GM18502 (cell line): ENCODE data around the gene C20orf141.
"Not testable (repeated sequence)": the region's sequence is repeated elsewhere in the genome, so short reads cannot be mapped to it uniquely, and the experiment has no call there.

Experiments
- ATAC-seq: cut with Tn5 transposase; IDR thresholded peaks from one replicate; pipeline ENCODE4 v1.9.1; 2021; ENCODE audit warnings: mild to moderate bottlenecking; ENCODE audit not compliant: unreplicated experiment, poor library complexity

C20orf141 gene

DNA sequence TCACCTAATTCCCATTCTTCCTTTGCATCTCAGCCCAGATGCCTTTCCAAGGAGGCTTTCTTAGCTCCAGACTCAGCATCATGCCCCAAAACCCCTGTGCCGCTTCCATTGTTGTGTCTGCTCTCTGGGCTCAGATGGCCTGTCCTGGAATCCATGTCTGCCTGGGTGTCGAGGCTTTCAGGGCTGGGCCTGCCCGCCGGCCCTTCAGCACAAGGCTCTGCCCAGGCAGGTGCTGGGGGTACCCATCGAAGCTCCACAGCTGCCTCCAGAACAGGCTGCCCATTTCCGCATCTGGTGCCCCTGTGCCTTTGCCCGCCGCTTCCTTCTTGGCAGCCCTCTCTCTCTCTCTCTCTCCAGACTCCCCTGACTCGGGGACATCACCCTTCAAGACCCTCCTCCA is 15.5 kb upstream of the C20orf141 start:
- no peak for ATAC-seq

DNA sequence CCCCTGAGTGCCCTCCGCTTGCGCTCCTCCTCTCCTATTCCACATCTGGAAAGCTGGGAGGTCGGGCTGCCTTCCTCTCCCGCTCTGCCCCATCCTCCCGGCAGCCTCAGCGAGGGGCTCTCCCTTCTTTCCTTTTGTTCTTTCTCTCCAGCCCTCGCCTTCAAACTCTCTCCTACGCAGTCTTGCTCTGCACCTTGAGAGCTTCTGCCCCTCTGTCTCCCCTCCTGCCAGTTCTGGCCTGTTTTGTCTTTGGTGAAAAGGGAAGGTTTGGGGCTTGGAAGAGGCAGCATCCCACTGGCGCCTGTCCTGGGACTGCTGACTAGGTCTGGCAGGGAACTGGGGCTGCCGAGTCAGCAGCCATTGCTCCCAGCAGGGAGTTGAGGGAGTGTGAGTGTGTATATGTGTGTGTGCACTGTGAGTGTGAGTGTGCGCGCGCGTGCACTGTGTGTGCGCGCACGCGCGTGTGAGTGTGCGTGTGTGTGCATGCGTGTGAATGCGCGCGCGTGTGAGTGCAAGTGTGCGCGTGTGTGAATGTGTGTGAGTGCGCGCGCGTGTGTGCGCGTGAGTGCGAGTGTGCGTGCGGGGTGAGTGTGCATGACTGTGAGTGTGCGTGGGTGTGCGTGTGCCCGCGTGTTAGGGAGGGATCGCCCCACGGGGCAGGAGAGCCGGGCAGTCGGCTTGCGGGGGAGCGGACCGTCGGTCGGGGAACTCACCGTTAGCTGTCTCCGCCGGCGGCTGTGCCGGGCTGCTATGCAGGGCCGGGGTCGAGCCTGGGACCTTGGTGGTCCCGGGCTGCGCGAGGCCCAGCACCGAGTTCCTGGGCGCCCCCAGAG is 14.9 kb upstream of the C20orf141 start:
- no peak for ATAC-seq

DNA sequence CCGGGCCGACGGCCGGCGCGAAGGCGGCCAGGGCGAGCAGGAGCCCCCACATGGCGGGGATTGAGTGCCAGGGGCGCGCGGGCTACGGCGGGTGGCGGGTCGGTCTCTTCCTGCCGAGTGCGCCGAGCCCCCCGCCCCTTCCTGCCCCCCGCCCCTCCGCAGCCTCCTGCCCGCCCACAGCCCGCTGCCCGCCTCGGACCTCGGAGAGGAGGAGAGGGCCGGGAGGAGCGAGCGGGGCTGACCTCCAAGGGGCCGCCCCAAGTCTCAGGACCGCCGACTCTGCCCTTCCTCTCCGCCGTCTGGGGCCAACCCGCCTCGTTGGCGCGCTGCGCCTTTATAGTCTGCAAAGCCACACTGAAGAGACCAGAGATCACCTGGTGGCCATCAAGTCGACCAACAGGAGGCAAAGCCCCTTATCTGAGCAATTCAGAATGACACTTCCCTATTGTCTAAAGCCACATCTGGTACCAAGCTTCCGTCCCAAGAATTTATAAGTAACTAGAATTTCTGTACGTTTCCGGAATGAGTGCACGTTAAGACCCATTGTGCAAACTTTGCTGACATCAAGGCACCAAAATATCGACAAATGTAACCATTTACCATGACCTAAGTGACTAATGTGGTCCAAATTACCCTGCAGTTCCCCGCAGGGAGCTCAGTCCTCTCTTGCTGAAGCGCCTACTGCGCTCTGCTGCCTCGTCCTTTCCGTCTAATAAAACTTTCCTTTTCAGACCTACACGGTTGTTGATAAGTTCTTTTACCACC is 14.1 kb upstream of the C20orf141 start, which contains the start of gene CPXM1:
Gene CPXM1, minus strand, starts transcription at position 107 of the 765 bp plus-strand sequence. Its CDS starts 55 bp downstream, at position 52.
- no peak for ATAC-seq

DNA sequence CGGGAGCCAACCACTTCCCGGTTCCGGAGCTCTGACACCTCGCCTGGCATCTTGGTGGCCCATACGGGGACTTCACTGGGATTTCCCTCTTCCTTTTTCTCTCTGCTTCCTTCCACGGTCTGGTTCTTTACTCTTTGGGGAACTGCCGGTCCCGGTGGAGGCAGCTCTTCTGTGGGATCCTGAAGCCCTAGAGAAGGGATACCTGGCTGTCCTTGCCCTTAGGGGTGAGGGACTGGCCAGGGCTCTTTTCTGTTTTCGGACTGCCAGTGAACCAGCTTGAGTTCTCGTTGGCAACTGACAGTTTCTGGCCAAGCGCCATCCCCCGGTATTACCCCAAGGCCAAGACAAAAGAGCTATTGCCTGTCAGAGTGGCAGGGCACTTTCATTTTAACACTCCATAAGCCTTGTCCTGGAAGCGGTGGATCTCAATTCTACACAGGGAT is 13.5 kb upstream of the C20orf141 start:
- no peak for ATAC-seq

DNA sequence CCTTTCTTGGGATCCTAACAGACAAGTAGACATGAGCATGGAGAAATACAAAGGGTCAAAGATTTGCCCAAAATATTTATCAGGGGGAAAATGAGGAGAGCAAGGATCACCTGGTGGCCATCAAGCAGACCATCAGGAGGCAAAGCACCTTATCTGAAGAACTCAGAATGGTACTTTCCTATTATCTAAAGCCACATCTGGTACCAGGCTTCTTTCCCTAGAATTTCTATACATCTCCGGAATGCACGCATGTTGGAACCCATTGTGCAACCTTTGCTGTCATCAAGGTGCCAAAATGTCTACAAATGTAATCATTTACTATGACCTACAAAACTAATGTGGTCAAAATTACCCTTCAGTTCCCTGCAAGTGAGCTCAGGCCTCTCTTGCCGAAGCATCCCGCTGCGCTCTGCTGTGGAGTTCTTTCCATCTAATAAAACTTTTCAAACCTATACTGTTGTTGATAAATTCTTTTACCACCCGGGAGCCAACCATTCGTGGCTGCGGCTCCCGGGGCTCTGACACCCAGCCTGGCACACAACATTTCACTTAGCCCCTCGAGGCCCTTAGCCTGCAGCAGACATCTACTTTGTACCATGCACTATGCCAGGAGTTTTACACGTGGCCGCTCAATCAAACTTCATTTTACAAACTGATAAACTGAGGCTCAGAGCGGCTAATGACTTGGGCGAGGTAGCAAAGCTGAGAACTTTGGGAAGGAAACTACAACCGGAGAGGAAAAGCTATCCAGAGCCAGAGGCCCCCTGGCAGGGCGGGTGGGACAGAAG is 10.6 kb upstream of the C20orf141 start:
- ATAC-seq: no peak

DNA sequence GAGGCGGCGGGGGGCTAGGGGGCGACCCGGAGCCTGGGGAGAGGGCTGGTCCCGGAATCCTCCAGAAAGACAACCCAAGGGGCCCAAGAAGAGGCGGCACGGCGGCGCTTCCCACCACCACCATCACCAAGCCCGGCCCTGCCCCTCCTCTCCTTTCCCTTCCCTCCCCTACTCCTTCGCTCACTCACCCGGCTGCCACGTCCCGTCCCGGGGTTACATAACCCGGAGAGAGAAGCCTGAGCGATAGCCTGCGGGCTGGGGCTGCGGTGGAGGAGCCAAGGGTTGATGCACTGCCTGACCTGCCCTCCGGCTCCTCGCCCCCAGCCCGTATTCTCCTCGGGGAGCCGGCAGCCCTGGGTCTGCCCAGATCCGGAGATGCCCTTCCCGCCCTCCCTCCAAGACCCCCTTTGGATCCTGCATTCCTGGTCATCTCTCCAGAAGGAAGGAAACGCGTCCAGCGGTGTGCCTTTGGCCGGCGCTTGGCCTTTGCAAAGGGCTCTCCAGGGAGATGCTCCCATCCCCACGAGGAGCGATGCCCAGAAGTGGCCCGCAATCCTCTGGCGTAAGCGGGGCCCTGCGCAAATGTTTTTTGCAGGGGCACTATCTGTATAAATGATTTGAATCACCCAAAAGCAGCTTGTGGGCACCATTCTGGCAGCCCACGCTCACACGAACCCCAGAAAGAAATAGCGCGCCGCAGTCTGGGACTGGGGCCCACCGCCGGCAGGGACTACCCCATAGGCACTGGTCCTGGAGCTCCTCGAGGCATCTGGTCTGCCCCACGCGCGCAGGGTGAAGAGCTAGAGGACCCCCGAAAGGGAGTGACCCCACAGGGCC is 9.7 kb upstream of the C20orf141 start:
- ATAC-seq: no peak

DNA sequence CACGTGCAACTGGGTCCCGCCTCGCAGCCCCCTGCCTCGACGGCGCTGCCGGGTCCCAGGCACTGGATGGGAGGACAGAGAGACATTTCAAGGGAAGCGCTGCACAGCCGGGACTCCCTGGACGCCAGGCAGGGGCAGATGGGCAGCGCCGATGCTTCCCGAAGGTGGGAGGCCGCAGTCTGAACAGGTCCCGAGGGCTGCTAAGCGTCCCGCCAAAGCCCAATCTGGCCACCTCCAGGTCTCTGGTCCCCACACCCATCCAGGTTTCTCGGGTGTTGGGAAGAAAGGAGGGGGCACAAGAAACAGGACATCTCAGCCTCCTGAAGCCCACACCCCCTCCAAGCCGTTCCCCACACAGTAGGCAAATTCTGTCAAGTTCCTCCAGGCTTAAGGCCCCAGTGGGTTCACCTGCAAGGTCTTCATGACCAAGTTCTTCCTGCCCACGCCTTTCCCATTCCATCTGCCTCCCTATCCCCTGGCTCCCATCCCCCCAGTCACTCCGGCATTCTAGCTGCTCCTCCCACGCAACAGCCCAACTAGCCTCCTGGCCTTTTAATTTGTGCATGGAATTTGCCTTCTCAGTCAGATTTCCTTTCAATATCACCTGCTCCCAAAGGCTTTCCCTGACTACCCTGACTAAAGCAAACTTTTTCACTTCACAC is 9.0 kb upstream of the C20orf141 start:
- no peak for ATAC-seq

DNA sequence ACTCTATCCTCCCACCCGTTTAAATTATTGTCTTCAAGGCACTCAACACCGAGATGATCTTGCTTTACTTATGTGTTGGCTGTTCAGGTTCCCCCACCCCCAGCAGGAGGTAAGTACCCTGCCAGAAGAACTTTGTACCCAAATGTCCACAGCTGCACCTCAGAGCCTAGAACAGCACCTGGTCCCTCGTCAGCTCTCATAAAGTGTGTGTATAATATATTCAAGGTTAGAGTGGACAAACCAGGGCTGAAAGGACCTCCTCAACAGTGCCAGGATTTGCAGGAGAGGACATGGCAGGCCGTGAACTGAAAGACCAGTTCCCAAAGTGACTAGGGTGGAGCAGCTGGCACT is 8.5 kb upstream of the C20orf141 start:
- ATAC-seq: no peak

DNA sequence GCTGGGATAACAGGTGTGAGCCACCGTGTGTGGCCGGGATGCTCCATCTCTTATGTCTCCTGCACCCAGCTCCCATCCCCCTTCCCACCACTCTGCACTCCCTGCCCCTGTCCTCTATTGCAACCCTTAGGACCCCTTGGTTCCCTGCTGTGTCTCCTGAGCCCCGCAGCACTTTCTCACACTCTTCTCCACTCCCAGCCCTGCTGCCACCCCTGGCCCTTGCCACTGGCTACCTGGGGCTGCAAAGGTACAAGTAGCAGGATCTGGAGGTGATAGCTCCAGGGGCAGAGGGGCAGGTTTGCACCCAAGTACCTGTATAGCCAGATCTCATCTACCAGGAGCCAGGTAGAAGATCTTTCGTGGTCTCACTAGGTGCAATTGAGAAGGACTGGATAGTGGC is 7.8 kb upstream of the C20orf141 start:
- no peak for ATAC-seq

DNA sequence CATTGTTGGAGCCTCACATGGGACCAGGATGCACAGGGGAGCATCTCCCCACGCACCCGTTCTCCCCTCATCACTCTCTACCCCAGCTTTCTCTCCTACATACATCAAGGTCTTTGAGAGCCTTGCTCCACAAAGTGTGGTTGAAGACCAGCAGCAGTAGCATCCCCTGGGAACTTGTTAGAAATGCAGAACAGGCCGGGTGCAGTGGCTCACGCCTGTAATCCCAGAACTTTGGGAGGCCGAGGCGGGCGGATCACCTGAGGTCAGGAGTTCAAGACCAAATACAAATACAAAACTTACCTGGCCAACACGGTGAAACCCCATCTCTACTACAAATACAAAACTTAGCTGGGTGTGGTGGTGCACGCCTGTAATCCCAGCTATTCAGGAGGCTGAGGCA is 6.9 kb upstream of the C20orf141 start:
- ATAC-seq: not testable (repeated sequence)

DNA sequence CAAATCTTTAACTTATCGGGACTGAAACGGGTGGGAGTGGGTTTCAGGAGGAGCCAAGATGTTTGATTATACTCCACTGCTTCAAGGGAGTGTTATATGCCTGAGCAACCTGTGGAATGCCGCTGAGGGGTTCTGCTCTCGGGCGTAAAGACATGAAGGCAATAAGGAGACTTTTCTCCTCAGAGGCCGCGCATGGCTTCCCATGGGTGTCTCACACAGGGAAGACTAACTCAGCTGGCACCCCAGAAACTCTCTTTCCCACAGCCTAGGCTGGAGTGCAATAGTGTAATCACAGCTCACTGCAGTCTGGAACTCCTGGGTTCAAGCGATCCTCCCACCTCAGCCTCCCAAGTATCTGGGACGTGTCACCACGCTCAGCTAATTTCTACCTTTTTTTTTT is 5.1 kb upstream of the C20orf141 start:
- ATAC-seq: no peak

DNA sequence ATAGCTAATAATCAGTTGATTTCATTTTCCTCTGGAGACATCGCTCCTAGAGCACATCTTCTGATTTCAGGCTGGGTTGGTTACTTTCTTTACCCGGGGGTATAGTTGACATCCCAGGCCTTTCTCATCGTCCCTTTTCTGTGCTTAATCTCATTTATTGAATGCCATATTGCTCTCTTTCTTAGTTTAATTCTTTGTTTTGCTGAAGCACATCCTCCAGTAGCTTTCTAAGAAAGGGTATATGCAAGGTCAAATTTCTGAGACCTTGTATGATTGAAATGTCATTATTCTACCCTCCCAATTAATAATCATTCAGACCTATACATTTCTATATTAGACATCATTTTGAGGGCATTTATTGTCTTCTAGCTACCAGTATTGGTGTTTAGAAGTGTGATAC is 2.6 kb upstream of the C20orf141 start:
- ATAC-seq: no peak

DNA sequence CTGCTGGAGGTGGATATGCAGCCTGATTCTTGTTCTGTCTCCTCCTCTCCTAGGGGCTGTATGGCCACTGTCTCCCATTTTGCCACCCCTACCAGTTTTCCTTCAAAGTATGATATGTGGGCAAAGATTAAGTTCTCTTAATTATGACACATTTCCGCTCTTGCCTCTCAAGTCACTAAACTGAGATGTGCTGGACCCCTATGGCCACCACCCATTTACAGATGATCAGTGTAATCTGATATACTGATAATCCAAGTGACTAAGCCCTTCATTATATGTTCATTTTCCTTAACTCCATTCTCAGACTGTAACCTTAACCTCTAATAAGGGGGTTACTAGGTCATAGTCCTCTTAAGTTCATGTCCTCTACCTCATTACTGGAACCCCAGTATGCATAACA is 711 bp upstream of the C20orf141 start:
- ATAC-seq: no peak

DNA sequence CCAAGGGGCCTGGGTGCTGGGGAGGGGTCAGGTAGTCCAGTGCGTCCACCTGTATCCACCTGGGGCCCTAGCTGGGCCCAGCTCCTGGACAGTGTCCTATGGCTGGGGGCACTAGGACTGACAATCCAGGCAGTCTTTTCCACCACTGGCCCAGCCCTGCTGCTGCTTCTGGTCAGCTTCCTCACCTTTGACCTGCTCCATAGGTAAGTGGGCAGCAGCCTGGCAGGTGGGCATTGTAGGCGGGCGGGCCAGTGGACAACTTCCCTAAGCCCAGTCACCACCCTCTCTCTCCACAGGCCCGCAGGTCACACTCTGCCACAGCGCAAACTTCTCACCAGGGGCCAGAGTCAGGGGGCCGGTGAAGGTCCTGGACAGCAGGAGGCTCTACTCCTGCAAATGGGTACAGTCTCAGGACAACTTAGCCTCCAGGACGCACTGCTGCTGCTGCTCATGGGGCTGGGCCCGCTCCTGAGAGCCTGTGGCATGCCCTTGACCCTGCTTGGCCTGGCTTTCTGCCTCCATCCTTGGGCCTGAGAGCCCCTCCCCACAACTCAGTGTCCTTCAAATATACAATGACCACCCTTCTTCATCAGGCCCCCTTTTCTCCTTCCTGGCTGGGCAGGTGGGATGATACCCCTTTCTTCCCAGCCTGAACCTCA is 584 bp downstream of the C20orf141 start:
- no peak for ATAC-seq

DNA sequence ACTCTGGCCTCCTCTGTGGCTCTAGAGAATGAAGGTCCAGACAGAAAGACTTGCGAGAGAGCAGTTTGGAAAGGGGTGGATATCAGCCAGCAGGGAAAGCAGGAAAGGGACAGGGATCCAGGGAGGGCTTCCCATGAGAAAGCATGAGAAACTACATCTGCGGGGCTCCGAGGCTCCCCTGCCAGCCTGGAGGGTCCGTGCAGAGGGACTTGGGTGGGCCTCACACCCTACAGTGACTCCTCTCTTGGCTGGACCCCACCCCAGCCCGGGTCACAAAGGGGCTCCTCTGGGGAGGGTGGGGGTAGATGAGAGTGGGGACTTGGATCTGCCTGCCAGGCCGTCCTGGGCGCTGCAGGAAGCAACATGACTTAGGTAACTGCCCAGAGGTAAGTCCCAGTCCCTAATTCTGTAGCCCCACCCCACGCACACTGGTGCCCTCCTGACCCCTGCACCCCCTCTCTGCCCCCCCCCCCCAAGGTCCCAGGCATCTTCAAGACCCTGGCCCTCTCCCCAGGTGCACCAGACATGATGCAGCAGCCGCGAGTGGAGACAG is 1.3 kb downstream of the C20orf141 start, which contains the start of gene TMEM239:
Gene TMEM239, plus strand, starts transcription at position 335 of the 553 bp plus-strand sequence. Its CDS starts 191 bp downstream, at position 526.
- no peak for ATAC-seq

DNA sequence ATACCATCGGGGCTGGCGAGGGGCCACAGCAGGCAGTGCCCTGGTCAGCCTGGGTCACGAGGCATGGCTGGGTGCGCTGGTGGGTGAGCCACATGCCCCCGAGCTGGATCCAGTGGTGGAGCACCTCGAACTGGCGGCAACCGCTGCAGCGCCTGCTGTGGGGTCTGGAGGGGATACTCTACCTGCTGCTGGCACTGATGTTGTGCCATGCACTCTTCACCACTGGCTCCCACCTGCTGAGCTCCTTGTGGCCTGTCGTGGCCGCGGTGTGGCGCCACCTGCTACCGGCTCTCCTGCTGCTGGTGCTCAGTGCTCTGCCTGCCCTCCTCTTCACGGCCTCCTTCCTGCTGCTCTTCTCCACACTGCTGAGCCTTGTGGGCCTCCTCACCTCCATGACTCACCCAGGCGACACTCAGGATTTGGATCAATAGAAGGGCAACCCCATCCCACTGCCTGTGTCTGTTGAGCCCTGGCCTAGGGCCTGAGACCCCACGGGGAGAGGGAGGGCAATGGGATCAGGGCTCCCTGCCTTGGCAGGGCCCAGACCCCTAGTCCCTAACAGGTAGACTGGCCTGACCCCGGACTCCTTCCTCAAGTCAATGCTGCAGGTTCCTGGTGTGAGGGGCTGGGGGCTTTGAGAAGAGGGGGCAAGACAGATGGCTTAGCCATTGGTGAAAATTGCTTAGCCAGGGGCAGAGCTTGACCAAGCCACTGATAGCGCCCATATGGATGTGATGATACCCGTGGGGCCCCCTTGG is 2.0 kb downstream of the C20orf141 start:
- ATAC-seq: no peak

DNA sequence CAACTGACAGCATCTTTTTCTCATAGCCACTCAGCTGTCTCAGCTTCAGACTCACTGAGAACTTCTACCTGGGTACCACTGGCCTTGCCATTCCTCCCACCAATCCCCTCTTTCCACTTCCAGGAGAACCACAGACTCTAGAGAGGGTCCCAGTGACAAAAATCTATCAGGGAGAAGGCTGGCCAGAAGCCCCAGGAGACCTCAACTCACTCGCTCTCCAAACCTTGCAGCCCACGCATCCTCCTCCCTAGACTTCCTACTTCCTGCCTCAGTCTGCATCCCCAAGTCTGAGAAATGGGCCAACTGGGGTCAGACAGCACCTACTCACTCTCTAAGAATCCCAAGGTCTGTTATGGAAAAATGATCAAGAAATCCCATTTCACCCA is 2.5 kb downstream of the C20orf141 start:
- no peak for ATAC-seq
